ENCODE results near the gene ASAP2.

ASAP2 gene

GRCh38 chr2:9332853-9333245 is 126.2 kb downstream of the ASAP2 start:
- no peak for DNase-seq (ENCODE audit: low read depth, low spot score)
- H3K27ac ChIP-seq = peak overlapping the region; percentile 42

DNA sequence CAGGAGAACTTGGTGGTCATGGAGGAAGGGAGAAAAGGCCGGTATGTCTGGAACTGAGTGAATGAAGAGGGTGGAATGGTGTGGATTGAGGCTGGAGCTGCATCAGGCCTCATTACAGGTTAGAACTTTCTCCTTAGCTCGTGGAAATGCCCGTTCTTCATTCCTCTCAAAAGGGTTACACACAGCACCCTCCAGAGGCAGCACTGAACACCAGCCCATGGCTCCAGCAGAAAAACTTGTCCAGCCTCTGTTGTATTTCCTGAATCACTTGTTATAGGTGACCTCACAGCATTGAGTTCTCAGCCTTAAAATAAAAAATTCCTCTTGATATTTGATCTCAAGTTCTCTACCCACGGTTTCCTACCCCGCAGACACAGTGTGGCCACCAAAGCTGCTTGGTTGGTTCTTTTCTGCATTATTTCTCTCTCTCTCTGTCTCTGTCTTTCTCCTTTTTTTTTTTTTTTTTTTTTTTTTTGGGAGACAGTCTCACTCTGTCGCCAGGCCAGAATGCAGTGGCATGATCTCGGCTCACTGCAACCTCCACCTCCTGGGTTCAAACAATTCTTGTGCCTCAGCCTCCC is 127.1 kb downstream of the ASAP2 start:
- peak; percentile 50 for DNase-seq (ENCODE audit: low read depth, low spot score)
- H3K27ac ChIP-seq = peak overlapping the region; percentile 42

- DNase-seq (ENCODE audit: low read depth, low spot score) = no peak
- no peak overlapping the region for H3K27ac ChIP-seq
Measured at GRCh38 chr2:9334761-9335160, 128.1 kb downstream of the ASAP2 start.

GRCh38 chr2:9335322-9335832 is 128.8 kb downstream of the ASAP2 start:
- H3K27ac ChIP-seq = no peak overlapping the region
- DNase-seq (ENCODE audit: low read depth, low spot score) = no peak

DNA sequence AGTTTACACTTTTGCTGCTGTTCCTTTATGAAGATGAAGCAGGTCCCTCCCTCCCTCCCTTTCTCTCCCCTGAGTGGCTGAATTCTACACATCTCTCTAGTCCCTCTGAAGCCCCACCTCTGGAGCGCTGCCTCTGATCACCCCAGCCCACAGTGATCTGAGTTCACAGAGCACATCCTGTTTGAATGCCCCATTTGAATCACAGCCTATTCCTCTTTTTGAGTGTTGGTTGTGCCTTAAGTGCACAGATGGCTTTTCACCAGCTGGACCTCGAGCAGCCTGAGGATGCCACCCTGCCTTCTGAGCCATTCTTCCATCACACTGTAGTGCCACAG is 129.6 kb downstream of the ASAP2 start:
- DNase-seq (ENCODE audit: low read depth, low spot score) = no peak

DNA sequence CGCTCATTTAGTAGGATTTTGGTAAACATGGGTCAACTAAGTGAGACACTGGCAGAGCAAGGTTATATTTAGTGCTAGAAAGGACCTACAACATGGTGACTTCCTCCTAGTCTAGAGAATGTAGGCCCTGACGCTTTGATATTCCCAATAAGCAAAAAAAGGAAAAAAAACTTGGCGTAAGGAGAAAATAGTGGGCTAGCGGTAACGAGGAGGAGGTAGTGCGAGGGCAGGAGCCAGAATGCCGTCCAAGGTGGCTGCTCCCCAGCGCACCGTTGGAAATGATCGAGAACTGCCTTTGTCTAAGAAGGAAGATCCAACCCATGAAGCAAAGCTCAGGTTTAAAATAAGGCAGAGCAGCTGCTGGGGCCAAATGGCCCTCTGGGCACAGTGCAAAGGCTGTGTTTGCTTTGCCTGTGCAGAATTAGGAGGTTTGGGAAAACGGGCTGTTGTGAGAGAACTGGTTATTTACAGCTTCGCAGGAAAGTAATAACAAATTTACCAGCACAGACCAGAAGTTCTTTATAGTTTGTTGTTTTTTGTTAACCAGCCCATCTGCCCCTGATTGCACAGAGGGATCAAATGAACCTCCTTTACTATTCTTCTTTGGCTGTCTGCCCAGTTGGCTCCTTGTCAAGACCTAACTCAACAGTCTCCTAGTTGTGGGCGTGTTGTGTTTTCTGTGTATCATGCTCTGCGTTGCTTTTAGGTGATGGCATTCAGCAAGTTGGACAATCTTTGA is 130.1 kb downstream of the ASAP2 start:
- peak; percentile 53 for DNase-seq (ENCODE audit: low read depth, low spot score)
- H3K27ac ChIP-seq = peak overlapping the region; percentile 37

More for the DNA sequence above, 129.6 kb downstream of the ASAP2 start:
- peak overlapping the region; percentile 37 for H3K27ac ChIP-seq

DNA sequence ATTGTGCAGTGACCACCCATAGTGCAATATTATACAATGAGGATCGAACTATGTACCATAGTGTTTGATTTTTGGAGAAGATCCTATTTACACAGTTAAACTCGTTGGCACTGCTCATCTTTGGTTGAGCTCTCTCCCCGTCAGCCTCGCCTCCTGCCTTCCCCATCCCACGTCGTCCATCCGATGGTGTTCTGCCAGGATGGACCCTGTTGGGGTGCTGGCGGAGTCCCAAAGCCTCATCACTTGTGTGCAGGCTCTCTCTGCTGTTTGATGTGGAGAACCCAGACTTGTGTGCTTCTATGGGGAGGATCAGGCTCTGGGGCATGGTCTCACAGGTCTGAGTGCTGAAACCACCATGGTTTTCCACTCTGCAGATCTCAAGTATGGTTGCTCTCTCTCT is 131.3 kb downstream of the ASAP2 start:
- no peak for DNase-seq (ENCODE audit: low read depth, low spot score)

GRCh38 chr2:9341337-9341887 is 134.8 kb downstream of the ASAP2 start:
- H3K27ac ChIP-seq = no peak overlapping the region
- no peak for DNase-seq (ENCODE audit: low read depth, low spot score)

More for the DNA sequence above, 131.3 kb downstream of the ASAP2 start:
- H3K27ac ChIP-seq = no peak overlapping the region

- no peak overlapping the region for H3K27ac ChIP-seq
- DNase-seq (ENCODE audit: low read depth, low spot score) = no peak
Measured at GRCh38 chr2:9342659-9343058, 136.0 kb downstream of the ASAP2 start.

DNA sequence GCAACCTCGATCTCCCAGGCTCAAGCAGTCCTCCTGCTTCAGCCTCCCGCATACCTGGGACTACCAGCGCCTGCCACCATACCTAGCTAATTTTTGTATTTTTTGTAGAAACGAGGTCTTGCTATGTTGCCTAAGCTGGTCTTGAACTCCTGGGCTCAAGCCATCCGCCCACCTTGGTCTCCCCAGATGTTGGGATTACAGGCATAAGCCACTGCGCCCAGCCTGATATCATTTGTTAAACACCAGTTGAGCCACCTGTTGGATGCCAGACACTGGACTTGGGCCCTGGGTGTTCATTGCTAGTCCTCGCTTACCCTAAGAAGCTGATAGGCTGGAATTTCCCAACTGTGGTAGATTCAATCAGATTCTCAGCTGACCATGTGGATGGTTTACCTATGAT is 136.9 kb downstream of the ASAP2 start:
- no peak overlapping the region for H3K27ac ChIP-seq
- no peak for DNase-seq (ENCODE audit: low read depth, low spot score)

GRCh38 chr2:9344434-9344833 is 137.8 kb downstream of the ASAP2 start:
- H3K27ac ChIP-seq = no peak overlapping the region
- DNase-seq (ENCODE audit: low read depth, low spot score) = no peak

DNA sequence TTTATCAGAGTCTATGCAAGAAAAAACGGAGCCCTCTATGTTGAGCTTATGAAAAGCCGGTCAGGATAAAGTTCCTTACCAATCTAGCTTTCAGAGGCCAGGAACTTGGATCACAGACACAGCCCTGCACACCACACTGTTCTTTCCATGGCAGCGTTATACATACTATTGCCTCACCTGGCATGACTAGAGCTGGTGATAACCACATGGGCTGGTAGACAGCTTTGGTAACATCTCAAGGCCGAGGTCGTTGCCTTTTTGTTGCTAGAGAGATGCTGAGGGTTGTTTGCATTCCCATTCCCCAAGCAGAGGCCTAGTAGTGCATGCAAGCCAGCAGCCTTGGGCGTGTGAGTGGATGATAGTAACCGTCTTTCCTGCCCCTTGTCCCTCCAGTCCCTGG is 138.7 kb downstream of the ASAP2 start:
- no peak overlapping the region for H3K27ac ChIP-seq
- DNase-seq (ENCODE audit: low read depth, low spot score) = no peak

DNA sequence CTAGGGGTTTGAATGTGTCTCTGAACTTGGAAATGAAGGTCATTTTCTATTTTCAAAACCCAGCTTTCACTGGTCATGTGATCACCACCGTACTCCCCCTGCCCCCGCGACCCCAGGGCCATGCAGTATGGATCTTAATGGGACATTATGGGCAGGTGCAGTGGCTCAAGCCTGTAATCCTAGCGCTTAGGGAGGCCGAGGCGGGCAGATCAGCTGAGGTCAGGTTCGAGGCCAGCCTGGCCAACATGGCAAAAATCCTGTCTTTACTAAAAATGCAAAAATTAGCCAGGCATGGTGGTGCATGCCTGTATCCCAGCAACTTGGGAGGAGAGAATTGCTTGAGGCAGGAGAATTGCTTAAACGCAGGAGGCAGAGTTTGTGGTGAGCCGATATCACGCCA is 139.4 kb downstream of the ASAP2 start:
- DNase-seq (ENCODE audit: low read depth, low spot score) = no peak
- H3K27ac ChIP-seq = no peak overlapping the region

DNA sequence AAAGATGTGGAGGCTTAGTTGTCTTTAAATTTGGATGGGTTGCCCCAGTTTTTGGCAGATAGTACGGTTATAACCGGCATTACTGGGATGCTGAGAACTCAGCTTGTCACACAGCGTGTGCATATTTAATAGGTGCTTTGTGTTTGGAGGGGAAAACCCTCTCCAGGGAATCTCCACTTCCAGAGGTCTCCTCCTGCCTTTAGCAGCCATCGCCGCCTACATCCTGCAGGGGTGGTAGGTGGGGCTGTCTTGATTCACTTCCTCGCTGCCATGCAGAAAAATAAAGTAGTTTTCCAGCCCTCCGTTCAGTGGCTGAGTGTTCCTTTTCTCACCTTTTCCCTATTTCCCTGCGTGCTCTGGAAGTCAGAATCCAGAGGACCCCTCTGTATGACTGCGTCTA is 140.3 kb downstream of the ASAP2 start:
- no peak overlapping the region for H3K27ac ChIP-seq
- no peak for DNase-seq (ENCODE audit: low read depth, low spot score)

DNA sequence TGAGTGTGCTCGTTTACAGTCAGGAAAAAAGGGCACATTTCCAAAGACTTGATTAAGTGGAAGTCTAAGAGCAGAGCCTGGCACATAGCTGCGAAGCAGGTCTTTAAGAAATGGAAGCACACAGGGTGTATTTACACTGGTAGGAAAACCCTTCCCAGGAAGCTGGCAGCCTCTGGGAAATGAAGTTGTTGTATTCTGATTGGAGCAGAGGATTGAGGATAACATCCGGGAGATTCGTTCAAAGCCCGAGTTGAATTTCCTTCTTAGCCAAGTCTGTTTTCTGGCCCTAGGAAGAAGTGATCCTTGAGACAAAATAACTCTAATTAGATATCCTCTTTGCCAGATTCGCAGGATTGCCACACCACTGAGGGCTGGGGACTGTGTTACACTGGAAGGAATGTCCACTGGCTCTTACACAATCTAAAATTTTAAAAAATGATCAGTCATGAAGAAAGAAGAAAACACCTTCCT is 140.8 kb downstream of the ASAP2 start:
- DNase-seq (ENCODE audit: low read depth, low spot score) = no peak
- no peak overlapping the region for H3K27ac ChIP-seq

DNA sequence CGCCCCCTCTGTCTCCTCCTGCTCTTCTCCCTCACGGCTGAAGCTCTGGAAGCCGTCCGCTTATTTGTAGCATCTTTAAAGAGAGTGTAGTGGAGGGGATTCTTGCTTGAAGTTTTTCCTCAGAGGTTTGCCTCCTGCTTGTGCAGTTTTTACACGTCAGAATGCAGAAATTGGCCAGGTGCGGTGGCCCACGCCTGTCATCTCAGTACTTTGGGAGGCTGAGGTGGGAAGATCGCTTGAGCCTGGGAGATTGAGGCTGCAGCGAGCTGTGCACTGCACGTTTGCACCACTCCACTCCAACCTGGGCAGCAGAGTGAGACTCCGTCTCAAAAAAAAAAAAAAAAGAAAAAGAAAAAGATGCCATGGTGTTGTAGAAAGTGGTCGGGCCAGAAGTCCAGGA is 147.7 kb downstream of the ASAP2 start:
- no peak overlapping the region for H3K27ac ChIP-seq
- no peak for DNase-seq (ENCODE audit: low read depth, low spot score)

- no peak overlapping the region for H3K27ac ChIP-seq
- no peak for DNase-seq (ENCODE audit: low read depth, low spot score)
Measured at GRCh38 chr2:9355270-9355669, 148.7 kb downstream of the ASAP2 start.

GRCh38 chr2:9355716-9356115 is 149.1 kb downstream of the ASAP2 start:
- DNase-seq (ENCODE audit: low read depth, low spot score) = no peak
- no peak overlapping the region for H3K27ac ChIP-seq

DNA sequence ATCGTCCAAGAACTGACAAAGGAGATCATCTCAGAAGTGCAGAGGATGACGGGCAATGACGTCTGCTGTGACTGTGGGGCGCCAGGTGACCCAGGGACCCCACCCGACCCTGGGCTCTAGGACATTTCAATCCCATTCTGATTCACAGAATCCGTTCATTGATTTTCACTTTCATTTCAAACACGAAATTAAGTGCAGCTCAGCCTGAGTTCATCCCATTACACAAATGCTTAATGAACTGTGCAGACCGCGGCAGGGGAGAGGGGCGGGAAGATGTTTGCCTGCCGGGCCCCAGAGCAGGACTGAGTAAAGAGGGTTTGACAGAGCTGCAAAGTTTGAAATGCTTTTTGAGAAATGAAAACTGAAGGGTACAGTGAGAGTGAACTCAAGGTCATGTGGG is 149.6 kb downstream of the ASAP2 start:
- H3K27ac ChIP-seq = no peak overlapping the region
- DNase-seq (ENCODE audit: low read depth, low spot score) = no peak

GRCh38 chr2:9358846-9359245 is 152.2 kb downstream of the ASAP2 start:
- DNase-seq (ENCODE audit: low read depth, low spot score) = no peak
- no peak overlapping the region for H3K27ac ChIP-seq

DNA sequence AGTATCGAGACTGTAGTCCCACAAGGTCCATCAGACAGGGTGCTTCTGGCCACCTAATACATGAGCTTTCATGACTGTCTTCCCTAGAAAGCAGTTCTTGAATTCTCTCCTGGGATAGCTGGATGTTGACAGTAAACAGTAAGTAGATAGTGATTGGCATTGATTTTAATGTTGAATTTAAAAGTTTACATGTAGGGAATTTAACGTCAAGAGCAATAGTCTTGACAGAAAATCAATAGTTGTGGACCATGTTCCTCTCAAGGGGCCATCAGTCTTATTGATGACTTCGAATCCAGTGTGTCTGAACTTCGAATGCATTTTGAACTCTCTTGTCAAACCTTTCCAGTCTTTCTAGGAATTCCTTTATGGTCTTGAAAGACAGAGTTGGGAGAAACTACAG is 152.9 kb downstream of the ASAP2 start:
- DNase-seq (ENCODE audit: low read depth, low spot score) = no peak

GRCh38 chr2:9360110-9360509 is 153.5 kb downstream of the ASAP2 start:
- no peak overlapping the region for H3K27ac ChIP-seq
- no peak for DNase-seq (ENCODE audit: low read depth, low spot score)

More for the DNA sequence above, 152.9 kb downstream of the ASAP2 start:
- no peak overlapping the region for H3K27ac ChIP-seq

All from epithelial cell of prostate (primary cell).